ENCODE data around the gene C3orf52. TPM values are rescaled to one million over a fixed set of nuclear protein-coding genes. Genes with fewer than 3 reads are reported as not detected.

C3orf52 gene
- total and polyA plus RNA-seq, 2 experiments from 2014 or later = 9.3 to 20.7 TPM

DNA sequence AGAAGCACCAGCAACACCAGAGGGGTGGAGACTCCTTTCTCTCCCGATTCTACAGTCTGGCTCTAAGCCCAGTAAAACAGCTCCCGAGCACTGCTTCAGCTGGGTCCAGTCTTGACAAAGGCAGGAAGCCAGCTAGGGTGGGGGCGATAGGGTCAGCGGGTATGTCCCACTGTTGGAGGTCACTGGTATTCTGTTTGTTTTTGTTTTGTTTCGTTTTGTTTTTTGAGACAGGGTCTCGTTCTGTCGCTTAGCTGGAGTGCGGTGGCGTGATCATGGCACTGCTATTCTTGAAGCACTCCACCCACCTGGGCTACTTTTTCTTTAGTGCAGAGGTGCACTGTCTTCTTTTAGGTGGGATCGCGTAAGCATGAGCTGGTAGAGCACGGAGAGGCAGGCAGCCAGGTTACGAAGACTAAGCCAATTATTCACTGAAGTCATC is 30.6 kb downstream of the C3orf52 start:
- 93% methylated on average over 13 of the region's 13 CpGs for WGBS (ENCODE audit: low lambda C conversion rate, missing lambda C conversion rate)
- Histone ChIP-seq H3K36me3 (replicated peaks; ENCODE audit: insufficient read depth, low read depth) (no peaks in the 10 kb centered on the region), H3K9me2 (replicated peaks; ENCODE audit: insufficient read depth) (no peaks in the 10 kb centered on the region), H4K20me1 (ENCODE audit: insufficient read depth, poor library complexity, severe bottlenecking) (no peaks in the 10 kb centered on the region), H3K9me3 (ENCODE audit: low read depth) (no peaks in the 10 kb centered on the region), H3K4me3 (no peak overlapping the region), H3K4me1 (ENCODE audit: insufficient read depth) (no peaks in the 10 kb centered on the region), H3K79me2 (no peaks in the 10 kb centered on the region), H3K27ac (no peak overlapping the region), H3K4me2 (no peak overlapping the region), H2AFZ (no peak overlapping the region), H3K27me3 (no peaks in the 10 kb centered on the region)
- TF ChIP-seq, protein P1, sequence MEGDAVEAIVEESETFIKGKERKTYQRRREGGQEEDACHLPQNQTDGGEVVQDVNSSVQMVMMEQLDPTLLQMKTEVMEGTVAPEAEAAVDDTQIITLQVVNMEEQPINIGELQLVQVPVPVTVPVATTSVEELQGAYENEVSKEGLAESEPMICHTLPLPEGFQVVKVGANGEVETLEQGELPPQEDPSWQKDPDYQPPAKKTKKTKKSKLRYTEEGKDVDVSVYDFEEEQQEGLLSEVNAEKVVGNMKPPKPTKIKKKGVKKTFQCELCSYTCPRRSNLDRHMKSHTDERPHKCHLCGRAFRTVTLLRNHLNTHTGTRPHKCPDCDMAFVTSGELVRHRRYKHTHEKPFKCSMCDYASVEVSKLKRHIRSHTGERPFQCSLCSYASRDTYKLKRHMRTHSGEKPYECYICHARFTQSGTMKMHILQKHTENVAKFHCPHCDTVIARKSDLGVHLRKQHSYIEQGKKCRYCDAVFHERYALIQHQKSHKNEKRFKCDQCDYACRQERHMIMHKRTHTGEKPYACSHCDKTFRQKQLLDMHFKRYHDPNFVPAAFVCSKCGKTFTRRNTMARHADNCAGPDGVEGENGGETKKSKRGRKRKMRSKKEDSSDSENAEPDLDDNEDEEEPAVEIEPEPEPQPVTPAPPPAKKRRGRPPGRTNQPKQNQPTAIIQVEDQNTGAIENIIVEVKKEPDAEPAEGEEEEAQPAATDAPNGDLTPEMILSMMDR (IDR thresholded peaks at IDR 0.05; ENCODE audit: poor library complexity) = no peak
- TF ChIP-seq EZH2 (IDR thresholded peaks at IDR 0.05; ENCODE audit: borderline replicate concordance) (no peak), EZH2phosphoT487 (IDR thresholded peaks at IDR 0.05; ENCODE audit: low read depth, severe bottlenecking, unreplicated experiment) (no peak)
- no peak for DNase-seq (ENCODE audit: low spot score)

DNA sequence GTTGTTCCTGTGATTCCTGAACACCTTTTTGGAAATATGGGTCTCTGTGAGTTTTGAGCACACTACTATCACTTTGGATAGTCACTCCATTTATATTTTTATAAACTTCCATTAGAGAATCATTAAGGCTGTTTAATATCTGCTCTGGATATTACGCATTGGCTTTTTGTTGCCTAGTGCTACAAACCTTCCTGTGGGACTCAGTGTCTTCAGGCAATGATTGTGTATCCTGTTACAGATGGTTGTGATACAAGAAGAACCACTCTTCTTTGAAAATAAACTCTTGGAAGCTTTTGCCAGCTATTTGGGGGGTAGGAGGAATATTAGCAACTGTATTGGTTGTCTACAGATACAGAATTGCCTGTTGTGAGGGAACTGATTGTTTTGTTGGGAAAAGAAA is 31.2 kb downstream of the C3orf52 start:
- no peaks in the 10 kb centered on the region for H3K79me2 ChIP-seq
- no peak for DNase-seq (ENCODE audit: low spot score)
- no peaks in the 10 kb centered on the region for H3K36me3 ChIP-seq (replicated peaks; ENCODE audit: insufficient read depth, low read depth)
- H3K4me1 ChIP-seq (ENCODE audit: insufficient read depth) = no peaks in the 10 kb centered on the region
- H3K27ac ChIP-seq = no peak overlapping the region
- H2AFZ ChIP-seq = no peak overlapping the region
- H3K4me3 ChIP-seq = no peak overlapping the region
- TF ChIP-seq EZH2phosphoT487 (IDR thresholded peaks at IDR 0.05; ENCODE audit: low read depth, severe bottlenecking, unreplicated experiment) (no peak), EZH2 (IDR thresholded peaks at IDR 0.05; ENCODE audit: borderline replicate concordance) (no peak)
- H3K9me2 ChIP-seq (replicated peaks; ENCODE audit: insufficient read depth) = no peaks in the 10 kb centered on the region
- 100% methylated on average over 1 of the region's 1 CpG for WGBS (ENCODE audit: low lambda C conversion rate, missing lambda C conversion rate)
- H3K27me3 ChIP-seq = no peaks in the 10 kb centered on the region
- no peaks in the 10 kb centered on the region for H3K9me3 ChIP-seq (ENCODE audit: low read depth)
- H4K20me1 ChIP-seq (ENCODE audit: insufficient read depth, poor library complexity, severe bottlenecking) = no peaks in the 10 kb centered on the region
- H3K4me2 ChIP-seq = no peak overlapping the region

DNA sequence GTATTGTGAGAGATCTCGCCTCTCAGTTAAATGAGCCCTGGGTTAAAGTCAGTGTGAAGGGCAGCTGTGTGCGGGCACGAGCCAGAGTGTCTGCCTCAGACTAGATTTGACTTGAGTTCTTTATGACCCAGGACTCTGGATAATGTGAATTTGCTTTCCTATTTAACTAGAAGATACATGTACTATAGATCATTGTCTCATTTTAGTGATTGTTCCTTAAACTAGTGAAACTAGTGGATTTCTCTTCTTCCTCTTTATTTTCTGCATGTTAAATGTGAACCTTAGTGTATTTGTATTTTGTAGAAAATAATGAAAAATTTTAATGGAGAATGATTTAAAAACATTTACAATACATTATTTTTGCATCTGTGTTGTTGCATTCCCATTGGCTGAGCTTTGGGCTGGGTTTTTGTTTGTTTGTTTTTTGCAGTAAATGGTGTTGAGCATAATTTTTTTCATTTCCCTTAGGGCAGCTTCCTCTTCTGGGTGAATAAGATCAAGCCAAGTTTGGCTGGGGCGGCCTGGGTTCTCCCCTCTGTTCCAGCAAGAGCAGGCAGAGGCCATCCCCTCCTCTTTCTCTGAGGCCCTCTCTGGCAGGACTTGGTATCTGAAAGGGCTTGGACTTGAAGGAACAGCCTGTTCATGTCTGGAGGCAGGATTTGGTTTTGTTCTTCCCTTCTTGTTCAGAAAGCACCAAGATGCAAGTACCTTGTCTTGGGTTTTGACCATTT is 31.8 kb downstream of the C3orf52 start:
- no peak overlapping the region for H3K27ac ChIP-seq
- no peaks in the 10 kb centered on the region for H3K9me2 ChIP-seq (replicated peaks; ENCODE audit: insufficient read depth)
- no peaks in the 10 kb centered on the region for H3K36me3 ChIP-seq (replicated peaks; ENCODE audit: insufficient read depth, low read depth)
- WGBS (ENCODE audit: low lambda C conversion rate, missing lambda C conversion rate) = 95% methylated on average over 4 of the region's 4 CpGs
- no peak for DNase-seq (ENCODE audit: low spot score)
- no peak overlapping the region for H3K4me3 ChIP-seq
- H3K9me3 ChIP-seq (ENCODE audit: low read depth) = no peaks in the 10 kb centered on the region
- no peak overlapping the region for H3K4me2 ChIP-seq
- no peak overlapping the region for H2AFZ ChIP-seq
- H3K27me3 ChIP-seq = no peaks in the 10 kb centered on the region
- no peaks in the 10 kb centered on the region for H3K79me2 ChIP-seq
- no peak for TF ChIP-seq EZH2phosphoT487 (IDR thresholded peaks at IDR 0.05; ENCODE audit: low read depth, severe bottlenecking, unreplicated experiment)
- no peak for TF ChIP-seq EZH2 (IDR thresholded peaks at IDR 0.05; ENCODE audit: borderline replicate concordance)
- TF ChIP-seq, protein P1 (IDR thresholded peaks at IDR 0.05; ENCODE audit: poor library complexity) = no peak
- no peaks in the 10 kb centered on the region for H4K20me1 ChIP-seq (ENCODE audit: insufficient read depth, poor library complexity, severe bottlenecking)
- H3K4me1 ChIP-seq (ENCODE audit: insufficient read depth) = no peaks in the 10 kb centered on the region

DNA sequence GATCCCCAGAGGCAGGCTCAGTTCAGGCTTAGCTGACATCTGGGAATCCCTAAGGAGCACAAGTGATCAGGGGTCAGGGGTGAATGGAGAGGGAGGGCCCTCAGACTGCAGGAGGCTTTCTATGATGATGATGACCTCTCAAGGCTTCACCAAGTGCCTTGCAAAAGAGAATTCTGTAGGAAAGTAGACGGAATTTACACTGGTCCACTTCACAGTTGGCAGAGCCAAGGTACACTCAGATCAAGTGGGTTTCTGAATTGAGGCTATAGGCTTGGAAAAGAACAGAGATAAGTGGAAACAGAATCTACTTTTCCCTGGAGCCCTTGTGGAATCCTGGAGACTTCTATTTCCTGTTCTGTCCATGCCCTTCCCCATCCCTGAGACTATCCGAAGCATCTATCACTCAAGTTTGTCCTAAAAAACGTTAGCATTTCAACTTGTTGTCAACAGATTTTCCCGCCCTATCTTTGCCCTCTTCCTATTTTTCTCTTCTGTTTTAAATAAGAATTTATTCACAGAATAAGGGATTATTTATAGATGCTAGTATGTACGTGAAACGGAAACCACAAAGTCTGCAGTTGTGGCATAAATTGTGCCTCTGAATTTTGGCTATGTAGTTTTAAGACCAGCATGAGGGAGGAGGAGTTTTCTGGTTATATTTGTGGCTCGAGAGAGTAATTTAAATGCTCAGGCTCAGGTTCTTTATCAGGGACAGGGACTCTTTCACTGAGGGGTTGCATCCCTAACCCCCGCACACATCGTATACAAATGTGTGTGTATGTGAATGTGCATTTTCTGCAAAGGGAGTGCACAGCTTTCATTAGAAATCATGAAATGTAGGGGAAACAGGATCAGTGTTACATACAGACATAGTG is 34.0 kb downstream of the C3orf52 start:
- Histone ChIP-seq H3K27me3 (no peaks in the 10 kb centered on the region), H3K27ac (no peak overlapping the region)
- DNase-seq (ENCODE audit: low spot score) = no peak

More for the DNA sequence above, 34.0 kb downstream of the C3orf52 start:
- Histone ChIP-seq H3K36me3 (replicated peaks; ENCODE audit: insufficient read depth, low read depth) (no peaks in the 10 kb centered on the region), H3K4me3 (no peak overlapping the region), H3K9me2 (replicated peaks; ENCODE audit: insufficient read depth) (no peaks in the 10 kb centered on the region), H2AFZ (no peak overlapping the region), H4K20me1 (ENCODE audit: insufficient read depth, poor library complexity, severe bottlenecking) (no peaks in the 10 kb centered on the region), H3K79me2 (no peaks in the 10 kb centered on the region), H3K4me1 (ENCODE audit: insufficient read depth) (no peaks in the 10 kb centered on the region), H3K9me3 (ENCODE audit: low read depth) (no peaks in the 10 kb centered on the region), H3K4me2 (no peak overlapping the region)
- WGBS (ENCODE audit: low lambda C conversion rate, missing lambda C conversion rate) = 86% methylated on average over 9 of the region's 9 CpGs
- TF ChIP-seq, protein P1 (IDR thresholded peaks at IDR 0.05; ENCODE audit: poor library complexity) = no peak
- no peak for TF ChIP-seq EZH2 (IDR thresholded peaks at IDR 0.05; ENCODE audit: borderline replicate concordance)
- no peak for TF ChIP-seq EZH2phosphoT487 (IDR thresholded peaks at IDR 0.05; ENCODE audit: low read depth, severe bottlenecking, unreplicated experiment)
